OCI-LY3 (cell line): Measurements from ENCODE around the gene PRRT1.

Experiments
- H2AFZ ChIP-seq: fragments of 200-600, 300-600 bp; shearing (Covaris generic); 2 replicates; pipeline ENCODE4 v1.6.0; 2014; ENCODE audit warnings: antibody characterized with exemption, low read depth, low read length
- H3K27ac ChIP-seq: fragments of 200-600, 300-600 bp; sonication (generic); 2 replicates; pipeline ENCODE4 v1.5.1; 2014; ENCODE audit warnings: mild to moderate bottlenecking, low read length, moderate library complexity, mixed read lengths
- H3K27me3 ChIP-seq: fragments of 200-600, 300-600 bp; sonication (generic); 2 replicates; pipeline ENCODE4 v1.6.1; 2014; ENCODE audit warnings: low read depth, low read length, mixed read lengths
- H3K36me3 ChIP-seq: fragments of 200-600, 300-600 bp; sonication (generic); replicated peaks from 2 replicates; pipeline ENCODE3; 2014; ENCODE audit warnings: low read depth, low read length, mixed read lengths
- H3K4me1 ChIP-seq: fragments of 300-600, 200-600 bp; sonication (generic); 2 replicates; pipeline ENCODE4 v1.6.1; 2014; ENCODE audit warnings: low read length, mixed read lengths
- H3K4me2 ChIP-seq: fragments of 200-600, 300-600 bp; sonication (generic); 2 replicates; pipeline ENCODE4 v1.6.1; 2014; ENCODE audit warnings: low read length, mixed read lengths
- H3K4me3 ChIP-seq: fragments of 300-600, 200-600 bp; sonication (generic); 2 replicates; pipeline ENCODE4 v1.5.1; 2014; ENCODE audit warnings: antibody characterized with exemption, mild to moderate bottlenecking, low read length, moderate library complexity
- H3K79me2 ChIP-seq: fragments of 300-600, 200-600 bp; shearing (Covaris generic); 2 replicates; pipeline ENCODE4 v1.6.1; 2014; ENCODE audit warnings: mild to moderate bottlenecking, low read length, mixed read lengths
- H3K9ac ChIP-seq: fragments of 300-600, 200-600 bp; shearing (Covaris generic); 2 replicates; pipeline ENCODE4 v1.6.0; 2014; ENCODE audit warnings: mild to moderate bottlenecking, low read length, moderate library complexity
- H3K9me3 ChIP-seq: fragments of 200-600, 300-600 bp; shearing (Covaris generic); 2 replicates; pipeline ENCODE4 v1.6.1; 2014; ENCODE audit warnings: low read length, mixed read lengths; ENCODE audit not compliant: insufficient read depth
- H4K20me1 ChIP-seq: fragments of 200-600, 300-600 bp; sonication (generic); 2 replicates; pipeline ENCODE4 v1.6.1; 2016; ENCODE audit warnings: low read length, mixed read lengths; ENCODE audit not compliant: insufficient read depth
- CTCF ChIP-seq: fragments of 200-600, 300-600 bp; sonication (generic); IDR thresholded peaks from 2 replicates; pipeline ENCODE4 v1.5.1; 2014; ENCODE audit warnings: antibody characterized with exemption, low read length, low read depth
- EZH2phosphoT487 ChIP-seq: fragments of 200-600 bp; shearing (Covaris generic); IDR thresholded peaks from 2 replicates; pipeline ENCODE4 v1.6.1; 2018; ENCODE audit warnings: antibody characterized with exemption, mixed run types, low read depth

Gene PRRT1

GRCh38 chr6:32149932-32150870 is 1.5 kb downstream of the PRRT1 start:
- H3K4me3 ChIP-seq: no peak overlapping the region
- H4K20me1 ChIP-seq: no peaks in the 10 kb centered on the region
- no peak overlapping the region for H3K9ac ChIP-seq
- 0 out of 2 replicates have a peak, but pooled peaks cover 5% of the 10 kb centered on the region for H3K27me3 ChIP-seq
- H3K9me3 ChIP-seq: no peaks in the 10 kb centered on the region
- H2AFZ ChIP-seq: no peak overlapping the region
- no peak overlapping the region for H3K4me2 ChIP-seq
- peaks cover 7% of the 10 kb centered on the region for H3K4me1 ChIP-seq
- TF ChIP-seq CTCF (no peak), EZH2phosphoT487 (no peak)
- H3K36me3 ChIP-seq: no peaks in the 10 kb centered on the region
- H3K79me2 ChIP-seq: no peaks in the 10 kb centered on the region
- H3K27ac ChIP-seq: no peak overlapping the region

- Histone ChIP-seq H3K4me2 (no peak overlapping the region), H3K4me1 (peaks cover 3% of the 10 kb centered on the region; the same call in 1 of the 2 replicates), H3K27ac (no peak overlapping the region), H3K4me3 (no peak overlapping the region), H2AFZ (no peak overlapping the region), H4K20me1 (no peaks in the 10 kb centered on the region), H3K27me3 (0 out of 2 replicates have a peak, but pooled peaks cover 5% of the 10 kb centered on the region), H3K9ac (no peak overlapping the region), H3K79me2 (no peaks in the 10 kb centered on the region), H3K9me3 (no peaks in the 10 kb centered on the region), H3K36me3 (no peaks in the 10 kb centered on the region)
- TF ChIP-seq EZH2phosphoT487: no peak
- TF ChIP-seq CTCF: no peak
Measured at GRCh38 chr6:32149092-32149755, 2.5 kb downstream of the PRRT1 start.

- Histone ChIP-seq H3K9ac (no peak overlapping the region), H3K27me3 (0 out of 2 replicates have a peak, but pooled peaks cover 5% of the 10 kb centered on the region), H3K4me1 (peaks cover 3% of the 10 kb centered on the region; the same call in 1 of the 2 replicates), H3K27ac (no peak overlapping the region), H2AFZ (no peak overlapping the region), H3K4me3 (no peak overlapping the region), H3K9me3 (no peaks in the 10 kb centered on the region), H3K79me2 (no peaks in the 10 kb centered on the region), H3K36me3 (no peaks in the 10 kb centered on the region), H4K20me1 (no peaks in the 10 kb centered on the region), H3K4me2 (no peak overlapping the region)
- TF ChIP-seq CTCF (no peak), EZH2phosphoT487 (no peak)
Measured at GRCh38 chr6:32148289-32149091, 3.2 kb downstream of the PRRT1 start.
